HG03280 (cell line): ENCODE data around the gene SIM2.

ENCODE experiments used
- ATAC-seq: cut with Tn5 transposase; IDR thresholded peaks from one replicate; pipeline ENCODE4 v1.9.1; 2021; ENCODE audit warnings: mild to moderate bottlenecking, moderate library complexity; ENCODE audit not compliant: unreplicated experiment

Gene SIM2

DNA sequence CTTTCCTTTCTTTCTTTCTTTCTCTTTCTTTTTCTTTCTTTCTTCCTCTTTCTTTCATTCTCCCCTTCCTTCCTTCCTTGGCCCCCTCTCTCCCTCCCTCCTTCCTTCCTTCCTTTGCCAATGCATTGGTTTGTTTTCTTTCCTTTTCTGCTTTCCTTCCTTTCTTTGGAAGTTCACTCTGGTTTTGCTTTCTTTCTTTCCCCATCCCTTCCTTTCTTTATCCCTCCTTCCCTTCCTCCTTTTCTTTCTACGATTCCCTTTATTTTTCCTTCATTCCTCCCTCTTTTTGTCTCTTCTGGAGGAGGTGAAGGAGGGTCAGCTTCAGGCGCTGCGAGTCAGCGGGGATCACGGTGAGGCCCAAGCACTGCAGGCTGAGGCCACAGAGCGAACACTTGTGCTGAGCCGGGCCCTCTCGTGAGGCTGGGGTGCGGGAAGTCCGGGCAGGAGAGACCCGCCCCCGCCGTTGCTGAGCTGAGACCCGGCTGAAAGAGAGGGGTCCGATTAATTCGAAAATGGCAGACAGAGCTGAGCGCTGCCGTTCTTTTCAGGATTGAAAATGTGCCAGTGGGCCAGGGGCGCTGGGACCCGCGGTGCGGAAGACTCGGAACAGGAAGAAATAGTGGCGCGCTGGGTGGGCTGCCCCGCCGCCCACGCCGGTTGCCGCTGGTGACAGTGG is 1.5 kb downstream of the SIM2 start:
- ATAC-seq = no peak

DNA sequence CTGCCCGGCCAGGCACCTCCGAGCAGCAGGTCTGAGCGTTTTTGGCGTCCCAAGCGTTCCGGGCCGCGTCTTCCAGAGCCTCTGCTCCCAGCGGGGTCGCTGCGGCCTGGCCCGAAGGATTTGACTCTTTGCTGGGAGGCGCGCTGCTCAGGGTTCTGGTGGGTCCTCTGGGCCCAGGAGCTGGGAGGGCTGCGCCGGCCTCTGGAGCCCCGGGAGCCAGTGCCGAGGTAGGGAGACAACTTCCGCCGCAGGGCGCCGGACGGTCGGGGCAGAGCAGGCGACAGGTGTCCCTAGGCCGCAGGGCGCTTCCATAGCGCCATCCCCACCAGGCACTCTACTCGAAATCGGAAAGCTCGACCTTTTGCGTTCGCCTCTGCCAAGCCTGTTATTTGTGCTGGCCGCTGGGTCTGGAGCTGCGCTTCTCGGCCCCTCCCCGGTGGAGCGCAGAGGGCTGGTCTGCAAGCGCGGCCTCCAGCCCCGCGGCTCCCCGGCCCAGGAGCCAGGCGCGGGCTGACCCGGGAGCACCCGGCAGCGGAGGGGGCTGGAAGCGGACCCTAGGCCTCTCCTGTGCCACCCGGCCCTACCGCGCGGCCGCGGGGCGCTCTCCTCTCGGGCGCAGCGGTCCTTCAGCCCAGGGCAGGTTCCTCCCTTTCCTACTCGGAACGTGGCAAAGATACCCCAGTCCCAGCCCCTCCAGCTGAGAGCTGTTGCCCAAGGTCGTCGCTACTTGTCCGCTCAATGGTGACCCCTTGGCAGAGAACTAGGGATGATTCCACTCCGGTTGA is 2.2 kb downstream of the SIM2 start:
- no peak for ATAC-seq

DNA sequence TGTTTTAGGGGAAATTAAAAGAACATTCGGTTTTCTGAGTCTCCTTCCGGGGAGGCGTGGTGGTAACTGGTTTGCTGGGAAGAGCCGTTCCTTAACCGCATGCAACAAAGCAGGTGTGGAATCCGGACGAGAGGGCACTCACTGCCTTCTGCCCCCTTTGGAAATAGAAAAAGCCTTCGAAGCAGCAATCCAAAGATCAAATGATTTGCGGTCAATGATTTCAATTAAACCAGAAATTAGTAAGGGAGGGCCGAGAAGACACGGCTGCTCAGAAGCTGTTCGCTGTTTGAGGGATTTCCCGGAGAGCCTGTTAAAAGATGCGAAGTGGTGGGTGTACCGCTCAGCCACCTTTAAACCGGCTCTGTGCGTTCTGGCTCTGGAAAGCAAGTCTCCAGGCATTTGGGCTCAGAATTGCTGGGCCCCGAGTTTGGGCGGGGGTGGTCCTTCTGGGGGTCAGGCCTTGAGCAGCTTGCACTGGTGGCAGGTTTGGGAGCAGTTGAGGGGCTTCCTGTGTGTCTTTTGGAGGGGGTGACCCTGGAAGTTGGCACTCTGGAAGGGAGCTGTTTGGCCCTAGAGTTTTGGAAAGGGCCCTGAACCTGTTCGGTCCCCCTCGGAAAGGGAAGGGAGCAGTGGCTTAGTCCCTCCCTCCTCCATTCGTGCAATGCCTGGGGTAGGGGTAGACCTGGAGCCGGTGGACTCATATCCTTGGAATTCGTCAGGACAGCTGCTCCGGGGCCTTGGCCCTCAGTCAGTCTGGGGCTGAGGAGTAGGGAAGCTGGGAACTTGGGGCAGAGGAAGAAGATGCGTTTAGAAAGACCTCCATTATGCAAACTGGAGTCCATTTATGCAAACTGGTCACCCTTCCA is 3.1 kb downstream of the SIM2 start:
- ATAC-seq = no peak

DNA sequence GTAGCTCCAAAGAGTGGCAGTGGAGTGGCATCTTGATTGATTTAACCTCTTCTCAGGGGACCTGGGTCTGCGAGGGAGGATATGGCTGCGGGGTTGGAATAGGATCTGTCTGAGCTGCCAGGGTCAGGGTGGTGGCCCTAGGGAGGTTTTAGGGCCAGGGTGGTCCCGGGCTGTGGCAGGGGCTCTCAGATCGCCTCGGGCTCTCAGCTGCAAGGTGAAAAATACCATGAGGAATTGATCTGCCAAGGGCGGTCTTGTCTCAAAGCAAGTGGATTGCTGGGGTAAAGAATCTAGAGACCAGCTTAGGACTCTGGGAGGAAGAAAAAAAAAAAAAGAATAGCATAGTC is 3.7 kb downstream of the SIM2 start:
- ATAC-seq = no peak

DNA sequence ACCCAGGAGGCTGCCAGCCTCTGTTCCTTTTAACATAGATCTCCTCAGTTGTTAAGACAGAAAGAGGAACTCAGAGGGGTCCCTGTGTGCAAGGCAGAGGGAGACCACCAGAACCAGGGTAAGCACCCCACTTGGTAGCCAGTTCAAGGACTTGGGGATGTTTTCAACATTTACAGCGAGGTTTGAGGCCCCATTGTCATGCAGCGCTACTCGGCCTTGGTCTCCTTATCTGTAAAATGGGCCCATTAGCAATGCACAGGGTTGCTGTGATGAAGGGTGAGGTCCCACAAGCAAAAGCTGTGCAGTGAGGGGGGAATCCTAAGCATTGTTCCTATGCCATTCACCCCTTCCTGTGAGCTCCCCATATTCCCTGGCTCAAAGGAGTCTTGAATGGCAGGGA is 4.2 kb downstream of the SIM2 start:
- no peak for ATAC-seq

DNA sequence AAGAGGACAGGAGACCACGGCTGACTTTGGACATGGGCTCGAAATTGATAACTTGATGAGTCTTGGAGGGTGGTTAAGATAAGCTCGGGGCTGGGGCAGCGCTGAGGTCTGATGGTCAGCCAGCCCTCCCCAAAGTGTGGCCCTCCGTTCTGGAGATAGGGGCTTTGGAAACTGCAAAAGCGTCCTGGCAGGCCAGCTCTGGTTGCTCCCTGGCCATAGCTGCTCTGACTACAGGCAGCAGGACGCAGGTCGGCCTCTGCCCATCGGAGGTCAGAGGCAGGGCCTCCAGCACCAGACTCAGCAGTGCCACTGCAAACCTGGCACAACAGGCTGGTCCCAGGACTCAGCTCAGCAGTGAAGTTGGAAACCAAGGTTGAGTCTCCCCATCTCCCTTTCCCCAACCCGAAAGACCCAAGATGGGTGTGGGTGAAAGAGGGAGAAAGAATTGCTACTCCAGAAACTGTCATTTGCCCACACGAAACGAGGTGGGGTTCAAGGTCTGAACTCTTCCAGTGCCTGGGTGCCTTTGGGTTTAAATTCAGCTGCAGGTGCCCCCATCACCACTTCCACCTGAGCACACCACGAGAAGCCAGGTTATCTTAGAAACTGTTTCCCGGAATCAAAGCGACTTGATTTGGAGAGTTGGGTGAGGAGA is 4.8 kb downstream of the SIM2 start:
- ATAC-seq = no peak

DNA sequence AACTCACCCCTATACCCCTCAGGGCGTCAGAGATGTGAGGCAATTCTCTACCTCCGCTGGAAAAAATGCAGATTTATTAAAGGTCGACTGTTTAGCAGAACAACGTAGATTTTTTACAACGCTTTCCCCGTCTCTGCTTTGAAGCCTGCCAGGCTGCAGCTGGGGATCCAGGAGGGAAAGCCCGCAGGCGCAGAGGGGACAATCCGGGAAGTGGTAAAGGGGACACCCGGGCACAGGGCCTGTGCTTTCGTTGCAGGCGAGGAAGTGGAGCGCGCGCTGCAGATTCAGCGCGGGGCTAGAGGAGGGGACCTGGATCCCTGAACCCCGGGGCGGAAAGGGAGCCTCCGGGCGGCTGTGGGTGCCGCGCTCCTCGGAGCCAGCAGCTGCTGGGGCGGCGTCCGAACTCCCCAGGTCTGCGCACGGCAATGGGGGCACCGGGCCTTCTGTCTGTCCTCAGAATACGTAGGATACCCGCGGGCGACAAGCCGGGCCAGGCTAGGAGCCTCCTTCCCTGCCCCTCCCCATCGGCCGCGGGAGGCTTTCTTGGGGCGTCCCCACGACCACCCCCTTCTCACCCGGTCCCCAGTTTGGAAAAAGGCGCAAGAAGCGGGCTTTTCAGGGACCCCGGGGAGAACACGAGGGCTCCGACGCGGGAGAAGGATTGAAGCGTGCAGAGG is 5.5 kb downstream of the SIM2 start:
- no peak for ATAC-seq

DNA sequence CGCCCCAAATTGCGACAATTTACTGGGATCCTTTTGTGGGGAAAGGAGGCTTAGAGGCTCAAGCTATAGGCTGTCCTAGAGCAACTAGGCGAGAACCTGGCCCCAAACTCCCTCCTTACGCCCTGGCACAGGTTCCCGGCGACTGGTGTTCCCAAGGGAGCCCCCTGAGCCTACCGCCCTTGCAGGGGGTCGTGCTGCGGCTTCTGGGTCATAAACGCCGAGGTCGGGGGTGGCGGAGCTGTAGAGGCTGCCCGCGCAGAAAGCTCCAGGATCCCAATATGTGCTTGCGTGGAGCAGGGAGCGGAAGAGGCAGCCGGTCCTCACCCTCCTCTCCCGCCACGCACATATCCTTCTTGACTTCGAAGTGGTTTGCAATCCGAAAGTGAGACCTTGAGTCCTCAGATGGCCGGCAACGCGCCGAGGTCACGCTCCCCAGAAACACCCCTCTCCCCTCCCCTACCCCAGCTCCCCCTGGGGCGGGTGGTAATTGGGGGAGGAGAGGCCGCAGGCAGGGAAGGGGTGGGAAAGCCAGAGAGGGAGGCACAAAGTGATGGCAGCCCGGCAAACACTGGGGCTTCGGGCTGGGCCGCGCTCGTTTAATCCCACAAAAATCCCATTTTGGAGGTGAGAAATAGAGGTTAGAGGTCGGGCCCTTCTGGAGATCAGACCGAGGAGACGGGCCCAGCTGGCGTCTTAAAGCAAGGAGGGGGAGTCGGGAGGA is 6.2 kb downstream of the SIM2 start:
- ATAC-seq = no peak

DNA sequence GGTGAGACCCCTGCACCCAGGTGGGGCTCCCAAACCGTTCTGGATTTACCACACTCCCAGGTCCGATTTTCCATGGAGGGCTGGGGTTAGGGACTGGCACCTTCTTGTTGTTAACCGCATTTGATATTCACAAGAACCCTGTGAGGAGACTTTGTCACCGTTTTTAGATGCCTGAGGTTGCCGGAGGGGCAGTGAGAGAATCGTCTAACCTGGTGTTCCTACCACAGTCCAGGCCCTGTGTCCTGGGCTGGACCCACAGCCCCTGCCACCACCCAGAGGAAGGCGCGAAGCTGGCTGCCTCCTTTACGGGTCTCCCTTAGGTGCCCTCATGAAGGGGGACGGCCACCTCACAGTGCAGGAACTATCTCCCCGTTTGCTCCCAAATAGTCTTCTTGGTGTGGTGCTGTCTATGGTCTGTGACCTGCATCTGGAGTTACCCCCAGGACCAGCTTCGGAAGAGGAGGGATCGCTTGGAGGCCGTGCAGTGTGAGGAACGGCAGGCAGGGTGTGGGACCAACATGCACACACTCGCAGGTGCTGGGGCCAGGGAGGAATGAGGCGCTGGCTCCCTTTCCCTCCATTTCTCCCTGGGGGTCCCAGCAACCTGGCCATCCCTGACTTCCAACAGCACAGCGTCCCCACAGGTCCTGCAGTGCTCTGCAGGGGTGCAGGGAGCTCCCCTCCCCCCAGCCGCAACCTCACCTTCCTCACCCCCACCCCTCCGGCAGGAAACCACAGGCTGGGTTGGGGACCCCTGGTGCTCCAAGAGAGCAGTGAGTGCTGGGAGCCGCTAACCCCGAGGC is 7.0 kb downstream of the SIM2 start:
- ATAC-seq = no peak

DNA sequence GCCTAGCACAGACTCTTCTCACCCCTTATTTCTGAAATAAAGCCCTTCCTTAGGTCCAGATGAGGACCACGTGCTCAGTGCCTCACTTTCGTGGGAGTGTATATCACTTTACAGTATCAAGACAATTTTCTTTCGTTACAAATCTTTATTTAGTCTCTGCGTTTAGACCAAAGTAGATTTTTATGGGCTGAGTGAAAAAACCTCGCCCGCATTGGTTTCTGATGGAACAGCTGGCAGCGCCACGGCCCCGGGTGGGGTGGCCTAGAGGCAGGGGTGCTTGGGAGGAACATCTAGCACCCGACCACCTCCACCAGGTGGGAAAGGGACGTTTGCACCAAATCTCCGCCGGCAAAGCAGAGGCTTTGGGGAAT is 7.6 kb downstream of the SIM2 start:
- no peak for ATAC-seq

DNA sequence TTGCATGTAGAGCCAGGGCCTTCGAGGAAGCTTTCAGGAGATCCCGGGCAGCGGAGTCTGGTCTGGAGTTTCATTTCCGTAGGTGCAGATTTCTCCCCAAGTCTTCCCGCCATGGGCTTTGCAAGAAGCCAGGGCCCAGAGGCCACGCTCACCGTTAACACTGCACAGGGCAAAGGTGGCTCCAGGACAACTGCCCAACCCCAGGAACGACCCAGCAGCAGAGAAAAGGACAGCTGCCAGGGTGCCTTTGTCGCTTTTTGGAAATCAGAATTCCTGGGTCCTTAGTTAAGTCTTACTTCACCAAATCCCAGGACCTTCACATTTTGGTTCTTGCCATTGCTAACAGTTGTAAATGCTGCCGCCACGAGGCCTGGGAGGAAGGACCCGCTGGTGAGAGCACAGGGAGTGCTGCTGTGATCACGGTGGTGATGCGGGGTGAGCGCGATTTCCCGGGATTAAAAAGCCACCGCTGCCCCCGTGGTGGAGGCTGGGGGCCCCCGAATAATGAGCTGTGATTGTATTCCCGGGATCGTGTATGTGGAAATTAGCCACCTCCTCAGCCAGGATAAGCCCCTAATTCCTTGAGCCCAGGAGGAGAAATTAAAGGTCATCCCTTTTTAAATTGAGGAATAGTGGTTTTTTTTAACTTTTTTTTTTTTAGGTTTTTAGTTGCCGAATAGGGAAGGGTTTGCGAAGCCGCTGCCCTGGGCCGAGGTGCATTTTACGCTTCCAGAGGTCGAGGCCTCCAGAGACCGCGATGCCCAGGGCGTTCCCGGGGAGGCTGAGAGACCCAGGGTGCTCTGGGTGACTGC is 8.2 kb downstream of the SIM2 start:
- no peak for ATAC-seq

DNA sequence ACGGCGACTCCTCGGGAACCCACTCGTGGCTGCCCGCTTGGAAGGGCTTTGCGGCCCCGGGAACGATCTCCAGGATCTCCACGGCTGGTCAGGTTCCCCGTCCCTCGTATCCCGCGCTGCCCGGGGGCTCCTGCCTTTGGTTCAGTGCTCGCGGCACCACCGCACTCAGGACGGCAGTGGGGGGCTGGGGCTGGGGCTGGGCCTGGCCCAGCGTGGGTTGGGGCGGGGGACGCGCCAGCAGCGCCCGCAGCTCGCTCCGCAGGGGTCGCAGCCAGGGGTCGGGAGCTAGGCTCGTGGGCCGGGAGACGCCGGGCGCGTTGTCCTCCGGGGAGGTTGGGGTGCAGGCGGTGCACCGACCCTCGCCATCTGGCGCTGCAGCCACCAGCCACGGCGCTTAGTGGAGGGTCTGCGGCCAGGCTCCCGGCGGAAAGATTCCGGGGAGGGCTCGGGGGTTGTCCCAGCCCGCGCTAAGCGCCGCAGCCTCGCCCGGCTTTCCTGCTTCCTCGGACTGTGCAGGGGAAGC is 8.9 kb downstream of the SIM2 start:
- ATAC-seq = no peak

DNA sequence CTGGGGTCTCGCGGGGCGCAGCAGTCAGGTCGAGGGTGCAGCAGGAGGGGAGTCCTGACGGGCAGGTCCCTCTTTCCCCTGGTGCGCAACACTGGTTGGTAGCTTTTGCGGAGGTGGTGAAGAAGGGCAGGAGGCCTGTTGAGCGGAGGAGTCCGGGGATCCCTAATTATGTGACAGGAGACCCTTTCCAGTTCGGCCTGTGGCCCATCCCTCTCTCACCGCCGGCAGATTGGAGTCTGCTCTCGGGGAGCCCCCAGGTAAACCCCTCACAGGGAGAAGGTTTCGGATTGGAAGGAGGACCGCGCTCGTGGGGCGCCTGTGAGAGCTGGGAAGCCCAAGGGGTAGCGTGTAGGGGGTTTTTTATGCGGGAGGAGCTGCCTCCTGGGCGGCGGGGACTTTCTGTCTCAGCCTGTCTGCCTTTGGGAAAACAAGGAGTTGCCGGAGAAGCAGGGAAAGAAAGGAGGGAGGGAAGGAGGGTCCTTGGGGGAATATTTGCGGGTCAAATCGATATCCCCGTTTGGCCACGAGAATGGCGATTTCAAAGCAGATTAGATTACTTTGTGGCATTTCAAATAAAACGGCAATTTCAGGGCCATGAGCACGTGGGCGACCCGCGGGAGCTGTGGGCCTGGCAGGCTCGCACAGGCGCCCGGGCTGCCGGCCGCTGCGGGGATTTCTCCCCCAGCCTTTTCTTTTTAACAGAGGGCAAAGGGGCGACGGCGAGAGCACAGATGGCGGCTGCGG is 9.5 kb downstream of the SIM2 start:
- no peak for ATAC-seq

DNA sequence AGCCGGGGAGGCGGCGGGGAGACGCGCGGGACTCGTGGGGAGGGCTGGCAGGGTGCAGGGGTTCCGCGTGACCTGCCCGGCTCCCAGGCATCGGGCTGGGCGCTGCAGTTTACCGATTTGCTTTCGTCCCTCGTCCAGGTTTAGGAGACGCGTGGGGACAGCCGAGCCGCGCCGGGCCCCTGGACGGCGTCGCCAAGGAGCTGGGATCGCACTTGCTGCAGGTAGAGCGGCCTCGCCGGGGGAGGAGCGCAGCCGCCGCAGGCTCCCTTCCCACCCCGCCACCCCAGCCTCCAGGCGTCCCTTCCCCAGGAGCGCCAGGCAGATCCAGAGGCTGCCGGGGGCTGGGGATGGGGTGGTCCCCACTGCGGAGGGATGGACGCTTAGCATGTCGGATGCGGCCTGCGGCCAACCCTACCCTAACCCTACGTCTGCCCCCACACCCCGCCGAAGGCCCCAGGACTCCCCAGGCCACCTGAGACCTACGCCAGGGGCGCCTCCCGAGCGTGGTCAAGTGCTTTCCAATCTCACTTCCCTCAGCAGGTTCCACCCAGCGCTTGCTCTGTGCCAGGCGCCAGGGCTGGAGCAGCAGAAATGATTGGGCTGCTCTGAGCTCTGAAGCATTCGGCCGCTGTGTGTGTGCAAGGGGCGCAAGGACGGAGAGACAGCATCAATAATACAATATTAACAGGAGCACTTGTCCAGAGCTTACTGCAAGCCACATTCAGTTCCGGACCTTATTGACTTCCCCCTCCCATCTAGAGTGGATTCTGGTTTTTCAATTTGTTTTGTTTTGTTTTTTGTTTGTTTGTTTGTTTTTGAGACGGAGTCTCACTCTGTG is 10.3 kb downstream of the SIM2 start:
- ATAC-seq = no peak

DNA sequence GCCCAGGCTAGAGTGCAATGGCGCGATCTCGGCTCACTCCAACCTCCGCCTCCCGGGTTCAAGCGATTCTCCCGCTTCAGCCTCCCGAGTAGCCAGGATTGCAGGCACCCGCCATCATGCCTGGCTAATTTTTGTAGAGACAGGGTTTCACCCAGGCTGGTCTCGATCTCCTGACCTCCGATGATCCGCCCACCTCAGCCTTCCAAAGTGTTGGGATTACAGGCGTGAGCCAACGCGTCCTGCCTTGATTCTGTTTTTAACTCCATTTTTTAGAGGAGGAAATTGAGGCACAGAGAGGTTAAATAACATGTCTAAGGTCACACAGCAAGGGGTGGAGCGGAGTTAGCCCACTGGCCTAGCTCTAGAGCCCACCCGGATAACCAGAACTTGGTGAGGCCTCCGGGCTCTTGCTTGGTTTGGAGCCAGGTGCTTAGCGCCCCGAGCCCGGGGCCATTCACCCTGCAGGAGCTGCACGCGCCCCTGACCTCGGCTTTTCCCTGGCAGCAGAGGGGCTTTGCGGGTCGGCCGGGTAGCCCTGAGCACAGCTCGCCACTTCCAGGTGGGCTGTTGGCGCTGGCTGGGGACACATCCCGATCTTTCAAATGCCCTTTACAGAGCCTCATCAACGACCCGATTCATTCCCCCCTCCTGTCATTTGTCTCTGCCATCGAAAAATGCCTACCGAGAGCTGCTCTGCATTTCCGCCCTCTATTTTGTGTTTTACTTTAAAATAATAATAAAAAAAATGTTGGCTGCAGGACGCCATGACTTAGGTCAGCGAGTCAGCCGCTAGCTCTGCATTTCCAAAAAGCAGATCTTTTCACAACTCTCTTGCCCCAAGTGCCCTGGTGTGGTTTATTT is 11.2 kb downstream of the SIM2 start:
- ATAC-seq = no peak

DNA sequence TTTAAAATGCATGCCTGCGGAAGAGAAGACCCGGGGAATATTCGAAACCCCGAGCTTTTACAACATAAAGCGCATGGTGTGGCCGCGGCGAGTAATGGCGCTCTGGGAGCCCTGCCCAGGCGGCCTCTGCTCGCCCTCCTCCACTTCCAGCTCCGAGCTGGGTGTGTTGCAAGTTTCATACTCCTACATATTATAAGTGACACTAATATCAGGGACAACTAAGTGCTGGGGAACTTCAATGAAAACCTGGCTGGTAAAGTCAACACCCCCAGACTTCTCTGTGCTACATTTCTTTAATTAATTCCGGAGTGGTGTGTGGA is 11.8 kb downstream of the SIM2 start:
- ATAC-seq = no peak
